Common myeloid progenitor, CD34-positive (primary cell): ENCODE data around the gene MYO16.

Source experiments
- CTCF ChIA-PET: fragments of 350-600 bp; sonication (Branson Sonifier 250); formaldehyde crosslinking; loops from one replicate; lab custom pipeline; 2021; ENCODE audit warnings: antibody characterized with exemption; lab: Charles Lee
- POLR2A ChIA-PET: fragments of 350-600 bp; sonication (Branson Sonifier 250); formaldehyde crosslinking; loops from one replicate; lab custom pipeline; 2021; ENCODE audit warnings: antibody characterized with exemption; lab: Charles Lee
- DNase-seq, 3 donors: peaks; one replicate each; pipeline versions ENCODE4 v3.0.0 to v3.0.0-alpha.2; 2013
- H3K27ac ChIP-seq, 2 experiments: 1 replicate in 1 of 2; 2 replicates in 1 of 2; pipeline ENCODE4 v1.7.0; 2013; ENCODE audit warnings: inconsistent platforms in 2 of 2, low read length in 2 of 2, mild to moderate bottlenecking in 2 of 2, low read depth in 1 of 2, moderate library complexity in 1 of 2; ENCODE audit not compliant: severe bottlenecking in 2 of 2, insufficient read depth in 1 of 2, poor library complexity in 1 of 2
- H3K27me3 ChIP-seq, 5 experiments: replicated peaks in 2 of 5; 1 replicate in 3 of 5; 2 replicates in 2 of 5; pipeline versions ENCODE4 v1.6.1 to v1.7.0; 2013; ENCODE audit warnings: low read length in 4 of 5, mild to moderate bottlenecking in 2 of 5, moderate library complexity in 2 of 5, inconsistent platforms in 1 of 5; ENCODE audit not compliant: insufficient read depth in 5 of 5, control insufficient read depth in 4 of 5
- H3K36me3 ChIP-seq, 4 experiments: 1 replicate in 2 of 4; 2 replicates in 2 of 4; pipeline versions ENCODE4 v1.6.1 to v1.7.0; 2013; ENCODE audit warnings: low read length in 3 of 4, control low read depth in 1 of 4, mild to moderate bottlenecking in 1 of 4; ENCODE audit not compliant: control insufficient read depth in 4 of 4, insufficient read depth in 4 of 4
- H3K4me1 ChIP-seq, 4 experiments: 1 replicate in 3 of 4; 2 replicates in 1 of 4; pipeline versions ENCODE4 v1.6.1 to v1.7.1; 2013; ENCODE audit warnings: low read length in 3 of 4, mild to moderate bottlenecking in 3 of 4, control low read depth in 1 of 4, inconsistent platforms in 1 of 4, moderate library complexity in 1 of 4; ENCODE audit not compliant: control insufficient read depth in 4 of 4, insufficient read depth in 4 of 4; ENCODE audit errors: control extremely low read depth in 1 of 4
- H3K4me3 ChIP-seq, 7 experiments: 1 replicate in 4 of 7; 2 replicates in 3 of 7; pipeline versions ENCODE4 v1.5.1 to v1.7.0; 2013; ENCODE audit warnings: mild to moderate bottlenecking in 7 of 7, low read length in 6 of 7, moderate library complexity in 6 of 7, inconsistent platforms in 2 of 7, low read depth in 2 of 7, control low read depth in 1 of 7; ENCODE audit not compliant: insufficient read depth in 4 of 7, control insufficient read depth in 1 of 7; ENCODE audit errors: extremely low read depth in 1 of 7
- H3K9me3 ChIP-seq, 5 experiments: 1 replicate in 4 of 5; 2 replicates in 1 of 5; pipeline versions ENCODE4 v1.6.1 to v1.7.1; 2013; ENCODE audit warnings: low read length in 4 of 5, mild to moderate bottlenecking in 2 of 5, inconsistent platforms in 1 of 5, low read depth in 1 of 5, moderate library complexity in 1 of 5; ENCODE audit not compliant: control insufficient read depth in 4 of 5, insufficient read depth in 2 of 5; ENCODE audit errors: control extremely low read depth in 1 of 5
- WGBS: methylation state at CpG from one replicate; pipeline ENCODE4 v1.1.5; 2013; ENCODE audit not compliant: insufficient coverage; 5-methylcytosine and 5-hydroxymethylcytosine counted together

Gene MYO16

GRCh38 chr13:109012115-109012514 is 382.7 kb downstream of the MYO16 start:
- no peaks in the 10 kb centered on the region for H3K27me3 ChIP-seq
- H3K4me3 ChIP-seq = no peak overlapping the region
- POLR2A ChIA-PET = no interaction called here
- no peak for DNase-seq
- H3K27ac ChIP-seq = no peak overlapping the region
- CTCF ChIA-PET = no interaction called here
- no peaks in the 10 kb centered on the region for H3K9me3 ChIP-seq
- WGBS = 100% methylated on average over 4 of the region's 5 CpGs
- H3K4me1 ChIP-seq = peaks cover 0 to 4% (median 0%) of the 10 kb centered on the region in 4 experiments
- H3K36me3 ChIP-seq = no peaks in the 10 kb centered on the region

GRCh38 chr13:109021558-109021957 is 392.1 kb downstream of the MYO16 start:
- WGBS = 100% methylated on average over 1 of the region's 4 CpGs
- Histone ChIP-seq H3K27ac (no peak overlapping the region), H3K36me3 (no peaks in the 10 kb centered on the region), H3K4me3 (no peak overlapping the region), H3K27me3 (no peaks in the 10 kb centered on the region), H3K4me1 (no peaks in the 10 kb centered on the region), H3K9me3 (peaks cover 0 to 6% (median 0%) of the 10 kb centered on the region in 5 experiments)
- ChIA-PET CTCF (no interaction called here), POLR2A (no interaction called here)
- no peak for DNase-seq

- Histone ChIP-seq H3K4me3 (no peak overlapping the region), H3K27ac (no peak overlapping the region), H3K4me1 (no peaks in the 10 kb centered on the region), H3K36me3 (no peaks in the 10 kb centered on the region), H3K27me3 (no peaks in the 10 kb centered on the region), H3K9me3 (no peaks in the 10 kb centered on the region)
- WGBS = 100% methylated on average over 1 of the region's 1 CpG
- CTCF ChIA-PET = no interaction called here
- DNase-seq = no peak
- POLR2A ChIA-PET = no interaction called here
Measured at GRCh38 chr13:109024611-109025010, 395.2 kb downstream of the MYO16 start.

GRCh38 chr13:109026266-109026665 is 396.9 kb downstream of the MYO16 start:
- POLR2A ChIA-PET = no interaction called here
- CTCF ChIA-PET = no interaction called here

GRCh38 chr13:109028624-109029023 is 399.2 kb downstream of the MYO16 start:
- WGBS = 94% methylated on average over 6 of the region's 9 CpGs
- Histone ChIP-seq H3K27ac (no peak overlapping the region), H3K36me3 (no peaks in the 10 kb centered on the region), H3K27me3 (no peaks in the 10 kb centered on the region), H3K9me3 (no peaks in the 10 kb centered on the region), H3K4me1 (no peaks in the 10 kb centered on the region), H3K4me3 (no peak overlapping the region)
- ChIA-PET CTCF (no interaction called here), POLR2A (no interaction called here)
- no peak for DNase-seq

More at GRCh38 chr13:109026266-109026665, 396.9 kb downstream of the MYO16 start:
- H3K36me3 ChIP-seq = no peaks in the 10 kb centered on the region
- no peaks in the 10 kb centered on the region for H3K9me3 ChIP-seq
- H3K27ac ChIP-seq = no peak overlapping the region
- no peaks in the 10 kb centered on the region for H3K27me3 ChIP-seq
- DNase-seq = no peak
- 85% methylated on average over 4 of the region's 4 CpGs for WGBS
- H3K4me1 ChIP-seq = no peaks in the 10 kb centered on the region
- no peak overlapping the region for H3K4me3 ChIP-seq

GRCh38 chr13:109033090-109033489 is 403.7 kb downstream of the MYO16 start:
- Histone ChIP-seq H3K36me3 (no peaks in the 10 kb centered on the region), H3K9me3 (no peaks in the 10 kb centered on the region), H3K27me3 (no peaks in the 10 kb centered on the region), H3K4me1 (no peaks in the 10 kb centered on the region), H3K4me3 (no peak overlapping the region), H3K27ac (no peak overlapping the region)
- 96% methylated on average over 7 of the region's 7 CpGs for WGBS
- DNase-seq = no peak
- POLR2A ChIA-PET = no interaction called here
- CTCF ChIA-PET = no interaction called here

GRCh38 chr13:109036078-109036780 is 406.8 kb downstream of the MYO16 start:
- DNase-seq = no peak
- Histone ChIP-seq H3K27ac (no peak overlapping the region), H3K27me3 (no peaks in the 10 kb centered on the region), H3K4me1 (no peaks in the 10 kb centered on the region), H3K9me3 (no peaks in the 10 kb centered on the region), H3K4me3 (no peak overlapping the region), H3K36me3 (no peaks in the 10 kb centered on the region)
- ChIA-PET CTCF (interaction anchor here (1.5 kb wide), 1 partner anchor 21 kb away, joined by 4 read pairs; no protein-coding TSS in a partner anchor), POLR2A (no interaction called here)
- no CpG with 5 or more reads among the region's 7 CpGs for WGBS
